ENCODE measurements around the gene ARRDC2.

ARRDC2 gene

DNA sequence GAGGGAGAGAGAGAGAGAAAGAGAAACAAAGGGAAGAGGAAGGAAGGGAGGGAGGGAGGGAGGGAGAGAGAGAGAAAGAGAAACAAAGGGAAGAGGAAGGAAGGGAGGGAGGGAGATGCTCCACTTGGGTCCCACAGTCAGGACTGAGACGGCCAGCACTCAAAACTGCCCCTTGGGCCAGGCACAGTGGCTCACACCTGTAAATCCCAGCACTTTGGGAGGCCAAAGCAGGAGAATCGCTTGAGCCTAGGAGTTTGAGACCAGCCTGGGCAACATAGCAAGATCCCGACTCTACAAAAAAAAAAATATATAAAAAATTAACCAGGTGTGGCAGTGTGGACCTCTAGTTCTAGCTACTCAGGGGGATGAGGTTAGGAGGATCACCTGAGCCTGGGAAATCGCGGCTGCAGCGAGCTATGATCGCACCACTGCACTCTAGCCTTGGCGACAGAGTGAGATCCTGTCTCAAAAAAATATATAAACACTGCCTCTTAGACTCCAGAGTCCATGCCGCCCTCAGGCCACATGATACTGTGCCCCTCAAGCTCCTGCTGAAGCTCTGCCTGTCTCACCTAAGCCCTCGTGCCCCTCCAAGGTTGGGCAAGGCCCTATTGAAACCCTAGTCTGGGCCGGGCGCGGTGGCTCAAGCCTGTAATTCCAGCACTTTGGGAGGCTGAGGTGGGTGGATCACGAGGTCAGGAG lies 8.4 kb downstream of the ARRDC2 start:
- TF ChIP-seq, protein P1, sequence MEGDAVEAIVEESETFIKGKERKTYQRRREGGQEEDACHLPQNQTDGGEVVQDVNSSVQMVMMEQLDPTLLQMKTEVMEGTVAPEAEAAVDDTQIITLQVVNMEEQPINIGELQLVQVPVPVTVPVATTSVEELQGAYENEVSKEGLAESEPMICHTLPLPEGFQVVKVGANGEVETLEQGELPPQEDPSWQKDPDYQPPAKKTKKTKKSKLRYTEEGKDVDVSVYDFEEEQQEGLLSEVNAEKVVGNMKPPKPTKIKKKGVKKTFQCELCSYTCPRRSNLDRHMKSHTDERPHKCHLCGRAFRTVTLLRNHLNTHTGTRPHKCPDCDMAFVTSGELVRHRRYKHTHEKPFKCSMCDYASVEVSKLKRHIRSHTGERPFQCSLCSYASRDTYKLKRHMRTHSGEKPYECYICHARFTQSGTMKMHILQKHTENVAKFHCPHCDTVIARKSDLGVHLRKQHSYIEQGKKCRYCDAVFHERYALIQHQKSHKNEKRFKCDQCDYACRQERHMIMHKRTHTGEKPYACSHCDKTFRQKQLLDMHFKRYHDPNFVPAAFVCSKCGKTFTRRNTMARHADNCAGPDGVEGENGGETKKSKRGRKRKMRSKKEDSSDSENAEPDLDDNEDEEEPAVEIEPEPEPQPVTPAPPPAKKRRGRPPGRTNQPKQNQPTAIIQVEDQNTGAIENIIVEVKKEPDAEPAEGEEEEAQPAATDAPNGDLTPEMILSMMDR (conservative IDR thresholded peaks at IDR 0.05; ENCODE audit: low read depth, low read length), result no peak
- Histone ChIP-seq H2AFZ (ENCODE audit: low read depth) (no peak overlapping the region), H3K4me2 (no peak overlapping the region), H3K9ac (no peak overlapping the region), H3K4me3 (IDR thresholded peaks at IDR 0.05; ENCODE audit: insufficient read depth, low read depth, low read length) (no peak overlapping the region), H3K4me1 (ENCODE audit: low read depth, poor library complexity, severe bottlenecking) (peaks cover 17% of the 10 kb centered on the region), H3K79me2 (ENCODE audit: insufficient read depth, low read depth) (no peaks in the 10 kb centered on the region), H3K27ac (no peak overlapping the region), H4K20me1 (ENCODE audit: insufficient read depth) (no peaks in the 10 kb centered on the region), H3K36me3 (ENCODE audit: insufficient read depth) (no peaks in the 10 kb centered on the region), H3K27me3 (ENCODE audit: insufficient read depth, low read depth) (no peaks in the 10 kb centered on the region)

DNA sequence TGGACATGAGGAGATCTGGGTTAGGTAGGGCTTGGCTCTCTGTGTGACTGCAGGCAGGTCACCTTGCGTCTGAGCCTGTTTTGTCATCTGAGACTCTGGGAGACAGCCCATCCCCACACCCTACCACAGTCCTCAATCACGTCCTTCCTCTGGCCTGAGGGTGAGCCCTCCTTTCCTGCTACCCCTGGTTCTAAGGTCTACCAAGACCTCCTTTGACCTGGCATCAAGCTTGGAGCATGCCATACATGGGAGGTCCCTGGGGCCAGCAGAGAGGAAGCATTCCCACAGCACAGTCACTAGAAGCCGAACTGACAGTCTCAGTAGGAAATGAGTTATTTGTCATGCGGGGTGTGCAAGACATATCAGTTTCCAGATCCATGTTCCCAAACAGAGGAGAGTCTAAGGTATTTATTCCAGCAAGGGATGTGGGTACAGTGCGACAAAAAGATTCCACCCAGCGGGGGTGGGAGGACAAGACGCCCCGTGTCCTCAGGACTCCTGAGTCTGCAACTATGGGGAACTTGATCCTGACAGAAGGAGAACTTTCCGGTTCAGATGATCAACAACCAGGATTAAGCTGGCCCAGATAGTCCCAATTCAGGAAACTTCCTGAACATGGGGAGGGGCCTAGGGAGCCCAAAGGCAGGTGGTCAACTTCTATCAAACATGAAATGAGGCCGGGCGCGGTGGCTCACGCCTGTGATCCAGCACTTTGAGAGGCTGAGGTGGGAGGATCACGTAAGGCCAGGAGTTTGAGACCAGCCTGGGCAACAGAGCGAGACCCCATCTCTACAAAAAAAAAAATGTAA lies 9.5 kb downstream of the ARRDC2 start:
- TF ChIP-seq, protein P1 (conservative IDR thresholded peaks at IDR 0.05; ENCODE audit: low read depth, low read length), result no peak
- Histone ChIP-seq H2AFZ (ENCODE audit: low read depth) (no peak overlapping the region), H3K9ac (no peak overlapping the region), H3K27ac (no peak overlapping the region), H3K27me3 (ENCODE audit: insufficient read depth, low read depth) (no peaks in the 10 kb centered on the region), H3K79me2 (ENCODE audit: insufficient read depth, low read depth) (no peaks in the 10 kb centered on the region), H3K4me2 (no peak overlapping the region), H3K4me3 (IDR thresholded peaks at IDR 0.05; ENCODE audit: insufficient read depth, low read depth, low read length) (no peak overlapping the region), H4K20me1 (ENCODE audit: insufficient read depth) (no peaks in the 10 kb centered on the region), H3K36me3 (ENCODE audit: insufficient read depth) (no peaks in the 10 kb centered on the region), H3K4me1 (ENCODE audit: low read depth, poor library complexity, severe bottlenecking) (peaks cover 28% of the 10 kb centered on the region)

DNA sequence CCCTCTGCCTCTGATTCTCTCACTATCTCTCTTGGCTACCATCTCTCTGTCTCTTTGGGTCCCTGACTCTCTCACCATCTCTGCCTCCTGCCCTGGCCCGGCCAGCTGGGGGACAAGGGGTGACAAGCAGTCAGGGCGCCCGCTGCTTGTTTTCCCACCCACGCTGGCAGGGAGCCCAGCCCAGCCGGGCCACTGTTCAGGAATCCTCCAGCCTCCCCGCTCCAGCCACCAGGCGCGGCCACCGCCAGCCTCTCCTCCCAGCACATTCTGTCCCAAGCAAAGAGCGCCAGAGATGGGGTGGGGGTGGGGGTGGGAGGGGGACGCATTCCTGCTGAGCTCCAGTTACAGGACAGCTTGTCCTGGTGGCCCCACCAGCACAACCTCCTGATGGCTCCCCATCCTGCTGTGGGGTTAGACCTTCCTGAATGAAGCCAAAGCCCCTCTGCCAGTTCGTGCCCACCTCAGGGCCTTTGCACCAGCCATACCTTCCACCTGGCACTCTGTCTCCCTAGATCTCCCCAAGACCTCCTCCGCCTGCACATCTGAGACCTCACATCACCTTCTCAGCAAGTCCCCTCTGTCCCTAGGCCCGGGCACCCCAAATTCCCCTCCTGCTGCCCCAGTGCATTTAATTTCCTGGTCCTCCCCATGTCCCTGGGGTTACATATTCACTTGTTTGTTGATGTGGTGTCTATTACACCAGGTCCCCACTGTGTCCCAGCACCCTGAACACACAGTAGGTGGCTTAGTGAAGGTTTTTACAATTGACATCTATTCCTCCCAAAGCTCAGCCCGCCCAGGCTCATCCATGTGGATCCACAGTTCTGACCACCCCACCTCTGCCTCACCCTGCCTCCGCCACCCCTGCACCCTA lies 12.5 kb downstream of the ARRDC2 start:
- no peak overlapping the region for H3K9ac ChIP-seq
- no peak overlapping the region for H3K4me3 ChIP-seq (IDR thresholded peaks at IDR 0.05; ENCODE audit: insufficient read depth, low read depth, low read length)
- H3K4me1 ChIP-seq (ENCODE audit: low read depth, poor library complexity, severe bottlenecking), result peaks cover 33% of the 10 kb centered on the region
- no peaks in the 10 kb centered on the region for H3K36me3 ChIP-seq (ENCODE audit: insufficient read depth)
- no peaks in the 10 kb centered on the region for H3K79me2 ChIP-seq (ENCODE audit: insufficient read depth, low read depth)
- peak overlapping the region; percentile 84 for H2AFZ ChIP-seq (ENCODE audit: low read depth)
- H3K27me3 ChIP-seq (ENCODE audit: insufficient read depth, low read depth), result no peaks in the 10 kb centered on the region
- H3K4me2 ChIP-seq, result no peak overlapping the region
- TF ChIP-seq, protein P1 (conservative IDR thresholded peaks at IDR 0.05; ENCODE audit: low read depth, low read length), result no peak
- H4K20me1 ChIP-seq (ENCODE audit: insufficient read depth), result no peaks in the 10 kb centered on the region
- peak overlapping the region; percentile 34; the same call in 1 of the 2 replicates for H3K27ac ChIP-seq

DNA sequence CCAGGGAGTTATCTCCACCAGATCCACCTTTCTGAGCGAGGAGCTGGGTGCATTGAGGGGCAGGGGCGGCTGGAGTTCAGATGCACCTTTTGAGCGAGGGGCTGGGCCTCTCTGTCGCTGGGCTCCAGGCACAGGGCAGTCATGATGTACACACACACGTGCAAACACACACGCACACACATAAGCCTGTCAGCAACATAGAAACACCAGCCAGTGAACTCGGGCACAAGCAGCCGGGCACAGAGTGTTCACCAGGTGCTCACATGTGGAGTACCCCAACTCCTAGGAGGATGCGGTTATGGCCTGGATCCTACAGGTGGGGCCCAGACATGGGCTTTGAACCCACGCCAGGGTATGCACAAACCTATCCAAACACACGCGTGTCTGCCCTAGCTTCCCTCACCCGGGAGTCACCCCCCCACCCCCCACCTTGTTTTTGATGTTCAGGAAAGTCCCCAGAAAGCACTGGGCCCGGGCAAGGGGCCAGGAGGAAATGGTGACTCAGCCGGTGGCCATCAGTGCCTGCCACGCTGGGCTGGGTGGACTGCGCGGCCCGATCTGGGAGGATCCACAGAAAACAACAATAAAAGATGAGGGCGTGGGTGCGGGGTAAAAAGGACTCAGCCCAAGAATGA lies 13.3 kb downstream of the ARRDC2 start:
- TF ChIP-seq, protein P1 (conservative IDR thresholded peaks at IDR 0.05; ENCODE audit: low read depth, low read length), result no peak
- H3K4me3 ChIP-seq (IDR thresholded peaks at IDR 0.05; ENCODE audit: insufficient read depth, low read depth, low read length), result no peak overlapping the region
- no peaks in the 10 kb centered on the region for H3K27me3 ChIP-seq (ENCODE audit: insufficient read depth, low read depth)
- no peaks in the 10 kb centered on the region for H3K36me3 ChIP-seq (ENCODE audit: insufficient read depth)
- peak overlapping the region; percentile 24; the same call in 1 of the 2 replicates for H3K4me2 ChIP-seq
- H3K27ac ChIP-seq, result peak overlapping the region; percentile 34; the same call in 1 of the 2 replicates
- no peak overlapping the region for H3K9ac ChIP-seq
- peak overlapping the region; percentile 84 for H2AFZ ChIP-seq (ENCODE audit: low read depth)
- H4K20me1 ChIP-seq (ENCODE audit: insufficient read depth), result no peaks in the 10 kb centered on the region
- no peaks in the 10 kb centered on the region for H3K79me2 ChIP-seq (ENCODE audit: insufficient read depth, low read depth)
- peaks cover 33% of the 10 kb centered on the region for H3K4me1 ChIP-seq (ENCODE audit: low read depth, poor library complexity, severe bottlenecking)

Measured in KMS-11 (cell line).